Cardiac muscle cell (in vitro differentiated cells and primary cell): ENCODE data around the gene JARID2. TPM values are rescaled to one million over a fixed set of nuclear protein-coding genes. Genes with fewer than 3 reads are reported as not detected.

Experiments
- DNase-seq, 2 donors: peaks; one replicate each; pipeline versions ENCODE4 v3.0.0 to v3.0.0-alpha.2; 2010 to 2017; ENCODE audit warnings: low read depth in 1 of 2, low spot score in 1 of 2
- H3K27ac ChIP-seq: fragments of 200-600 bp; sonication (generic); 2 replicates; pipeline ENCODE4 v1.5.1; 2016
- H3K27me3 ChIP-seq: fragments of 200-600 bp; sonication (generic); 2 replicates; pipeline ENCODE4 v1.6.0; 2016; ENCODE audit warnings: control low read depth
- H3K36me3 ChIP-seq: fragments of 200-600 bp; sonication (generic); 2 replicates; pipeline ENCODE4 v1.5.1; 2016; ENCODE audit warnings: control low read depth
- H3K4me1 ChIP-seq: fragments of 200-600 bp; sonication (generic); 2 replicates; pipeline ENCODE4 v1.8.1; 2017; ENCODE audit warnings: low read depth, mild to moderate bottlenecking, mixed run types
- H3K4me3 ChIP-seq: fragments of 200-600 bp; sonication (generic); 2 replicates; pipeline ENCODE4 v1.5.1; 2016; ENCODE audit warnings: mild to moderate bottlenecking
- H3K9me3 ChIP-seq: fragments of 200-600 bp; sonication (generic); 2 replicates; pipeline ENCODE4 v1.5.1; 2017; ENCODE audit warnings: low read depth, mild to moderate bottlenecking, control low read depth
- polyA plus RNA-seq: library from polyadenylated mRNA; unstranded; fragments of >200 nt; fragmentation: Nextera tagmentation; extraction: Ambion mirVana; gene quantifications from 2 replicates; pipeline ENCODE4 v1.2.1, GENCODE V29; 2016
- total RNA-seq: library from RNA; depleted of rRNA; stranded (reverse); fragments of >200 nt; gene quantifications from 2 replicates; pipeline ENCODE4 v1.2.3, GENCODE V29; 2016
- TF ChIP-seq, protein P1 (sequence below): IDR thresholded peaks from 2 replicates; pipeline ENCODE4 v1.5.1; 2012; ENCODE audit warnings: low read depth, mild to moderate bottlenecking, low read length

Gene JARID2
- total and polyA plus RNA-seq, 2 experiments from 2014 or later = 9.7 to 26.4 TPM

- Histone ChIP-seq H3K27me3 (no peaks in the 10 kb centered on the region), H3K27ac (no peak overlapping the region), H3K4me1 (peaks cover 4% of the 10 kb centered on the region), H3K9me3 (no peaks in the 10 kb centered on the region), H3K4me3 (no peak overlapping the region), H3K36me3 (no peaks in the 10 kb centered on the region)
- TF ChIP-seq, protein P1, sequence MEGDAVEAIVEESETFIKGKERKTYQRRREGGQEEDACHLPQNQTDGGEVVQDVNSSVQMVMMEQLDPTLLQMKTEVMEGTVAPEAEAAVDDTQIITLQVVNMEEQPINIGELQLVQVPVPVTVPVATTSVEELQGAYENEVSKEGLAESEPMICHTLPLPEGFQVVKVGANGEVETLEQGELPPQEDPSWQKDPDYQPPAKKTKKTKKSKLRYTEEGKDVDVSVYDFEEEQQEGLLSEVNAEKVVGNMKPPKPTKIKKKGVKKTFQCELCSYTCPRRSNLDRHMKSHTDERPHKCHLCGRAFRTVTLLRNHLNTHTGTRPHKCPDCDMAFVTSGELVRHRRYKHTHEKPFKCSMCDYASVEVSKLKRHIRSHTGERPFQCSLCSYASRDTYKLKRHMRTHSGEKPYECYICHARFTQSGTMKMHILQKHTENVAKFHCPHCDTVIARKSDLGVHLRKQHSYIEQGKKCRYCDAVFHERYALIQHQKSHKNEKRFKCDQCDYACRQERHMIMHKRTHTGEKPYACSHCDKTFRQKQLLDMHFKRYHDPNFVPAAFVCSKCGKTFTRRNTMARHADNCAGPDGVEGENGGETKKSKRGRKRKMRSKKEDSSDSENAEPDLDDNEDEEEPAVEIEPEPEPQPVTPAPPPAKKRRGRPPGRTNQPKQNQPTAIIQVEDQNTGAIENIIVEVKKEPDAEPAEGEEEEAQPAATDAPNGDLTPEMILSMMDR = no peak
- DNase-seq = no peak
These were observed 286.1 kb downstream of the JARID2 start for GRCh38 chr6:15531973-15532372.

DNA sequence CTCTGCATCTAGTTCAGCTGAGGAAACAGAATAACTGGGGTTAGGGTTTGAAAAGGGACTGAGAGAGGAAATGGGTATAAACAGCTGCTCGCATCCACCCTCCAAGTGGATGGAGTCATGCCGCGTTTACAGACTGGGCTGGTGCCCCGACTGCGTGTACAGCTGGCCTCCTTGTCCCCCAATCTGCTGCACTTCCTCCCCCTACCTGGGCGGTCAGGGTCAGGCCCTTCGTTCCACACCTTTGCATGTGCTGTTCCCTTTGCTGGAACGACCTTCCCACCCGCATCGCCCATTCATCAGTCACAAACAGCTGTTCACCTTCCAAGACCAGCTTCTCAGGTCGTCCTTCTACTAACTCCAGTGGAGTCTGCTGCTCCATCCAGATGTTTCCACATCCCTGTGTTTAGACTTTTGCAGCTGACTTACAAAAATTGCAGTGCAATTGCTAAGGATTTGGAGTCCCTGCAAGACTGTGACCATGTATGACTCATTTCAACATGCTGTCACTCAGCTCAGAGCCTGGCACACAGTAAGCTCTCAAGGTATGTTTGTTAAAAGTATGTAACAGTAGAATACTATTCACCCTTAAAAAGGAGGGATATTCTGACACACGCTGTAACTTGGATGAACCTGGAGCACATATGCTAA lies 287.6 kb downstream of the JARID2 start:
- H3K9me3 ChIP-seq = no peaks in the 10 kb centered on the region
- H3K36me3 ChIP-seq = no peaks in the 10 kb centered on the region
- H3K4me3 ChIP-seq = no peak overlapping the region
- peaks cover 4% of the 10 kb centered on the region for H3K4me1 ChIP-seq
- H3K27ac ChIP-seq = no peak overlapping the region
- no peaks in the 10 kb centered on the region for H3K27me3 ChIP-seq
- TF ChIP-seq, protein P1 = no peak
- no peak for DNase-seq

GRCh38 chr6:15534974-15535373 lies 289.1 kb downstream of the JARID2 start:
- no peak for DNase-seq
- H3K4me1 ChIP-seq = peaks cover under 1% of the 10 kb centered on the region
- no peaks in the 10 kb centered on the region for H3K36me3 ChIP-seq
- no peak overlapping the region for H3K27ac ChIP-seq
- no peaks in the 10 kb centered on the region for H3K27me3 ChIP-seq
- TF ChIP-seq, protein P1 = no peak
- H3K9me3 ChIP-seq = no peaks in the 10 kb centered on the region
- H3K4me3 ChIP-seq = no peak overlapping the region

DNA sequence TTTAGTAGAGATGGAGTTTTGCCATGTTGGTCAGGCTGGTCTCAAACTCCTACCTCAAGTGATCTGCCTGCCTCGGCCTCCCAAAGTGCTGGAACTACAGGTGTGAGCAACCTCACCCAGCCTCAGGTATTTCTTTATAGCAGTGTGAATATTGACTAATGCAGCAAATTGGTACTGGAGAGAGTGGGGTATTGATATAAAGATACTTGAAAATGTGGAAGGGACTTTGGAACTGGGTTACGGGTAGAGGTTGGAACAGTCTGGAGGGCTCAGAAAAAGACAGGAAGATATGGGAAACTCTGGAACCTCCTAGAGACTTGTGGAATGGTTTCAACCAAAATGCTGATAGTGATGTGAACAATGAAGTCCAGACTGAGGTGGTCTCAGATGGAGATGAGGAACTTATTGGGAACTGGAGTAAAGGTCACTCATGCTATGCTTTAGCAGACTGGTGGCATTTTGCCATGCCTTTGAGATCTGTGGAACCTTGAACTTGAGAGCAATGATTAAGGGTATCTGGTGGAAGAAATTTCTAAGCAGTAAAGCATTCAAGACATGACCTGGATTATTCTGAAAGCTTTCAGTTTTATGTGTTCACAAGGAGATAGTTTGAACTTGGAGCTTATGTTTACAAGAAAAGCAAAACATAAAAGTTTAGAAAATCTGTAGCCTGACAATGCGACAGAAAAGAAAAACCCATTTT lies 289.8 kb downstream of the JARID2 start:
- Histone ChIP-seq H3K27me3 (no peaks in the 10 kb centered on the region), H3K4me3 (no peak overlapping the region), H3K9me3 (no peaks in the 10 kb centered on the region), H3K4me1 (peaks cover 6% of the 10 kb centered on the region), H3K36me3 (no peaks in the 10 kb centered on the region), H3K27ac (no peak overlapping the region)
- DNase-seq = no peak
- TF ChIP-seq, protein P1 = no peak

DNA sequence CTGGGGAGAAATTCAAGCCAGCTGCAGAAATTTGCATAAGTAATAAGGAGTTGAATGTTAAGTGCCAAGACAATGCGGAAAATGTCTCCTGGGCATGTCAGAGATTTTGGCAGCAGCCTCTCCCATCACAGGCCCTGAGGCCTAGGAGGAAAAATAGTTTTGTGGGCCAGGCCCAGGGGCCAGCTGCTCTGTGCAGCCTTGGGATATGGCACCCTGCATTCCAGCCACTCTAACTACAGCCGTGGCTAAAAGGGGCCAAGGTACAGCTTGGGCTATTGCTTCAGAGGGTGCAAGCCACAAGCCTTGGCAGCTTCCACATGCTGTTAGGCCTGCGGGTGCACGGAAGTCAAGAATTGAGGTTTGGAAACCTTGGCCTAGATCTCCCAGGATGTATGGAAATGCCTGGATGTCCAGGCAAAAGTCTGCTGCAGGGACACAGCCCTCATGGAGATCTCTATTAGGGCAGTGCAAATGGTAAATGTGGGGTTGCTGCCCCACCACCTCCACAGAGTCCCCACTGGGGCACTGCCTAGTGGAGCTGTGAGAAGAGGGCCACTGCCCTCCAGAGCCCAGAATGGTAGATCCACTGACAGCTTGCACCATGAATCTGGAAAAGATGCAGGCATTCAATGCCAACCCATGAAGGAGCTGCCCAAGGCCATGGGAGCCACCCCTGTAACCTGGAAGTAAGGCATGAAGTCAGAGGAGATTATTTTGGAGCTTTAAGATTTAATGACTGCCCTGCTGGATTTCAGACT lies 290.5 kb downstream of the JARID2 start:
- no peaks in the 10 kb centered on the region for H3K27me3 ChIP-seq
- peaks cover 6% of the 10 kb centered on the region for H3K4me1 ChIP-seq
- H3K36me3 ChIP-seq = no peaks in the 10 kb centered on the region
- TF ChIP-seq, protein P1 = no peak
- H3K4me3 ChIP-seq = no peak overlapping the region
- H3K9me3 ChIP-seq = no peaks in the 10 kb centered on the region
- H3K27ac ChIP-seq = no peak overlapping the region
- DNase-seq = peak in 1 of 2 donors; percentile 16
